HG03108 (cell line): ENCODE data around the gene NDUFV2.
"Not testable (repeated sequence)": the region's sequence is repeated elsewhere in the genome, so short reads cannot be mapped to it uniquely, and the experiment has no call there.

ENCODE experiments used
- ATAC-seq: cut with Tn5 transposase; IDR thresholded peaks from one replicate; pipeline ENCODE4 v1.9.1; 2021; ENCODE audit warnings: moderate library complexity; ENCODE audit not compliant: unreplicated experiment

The NDUFV2 gene

DNA sequence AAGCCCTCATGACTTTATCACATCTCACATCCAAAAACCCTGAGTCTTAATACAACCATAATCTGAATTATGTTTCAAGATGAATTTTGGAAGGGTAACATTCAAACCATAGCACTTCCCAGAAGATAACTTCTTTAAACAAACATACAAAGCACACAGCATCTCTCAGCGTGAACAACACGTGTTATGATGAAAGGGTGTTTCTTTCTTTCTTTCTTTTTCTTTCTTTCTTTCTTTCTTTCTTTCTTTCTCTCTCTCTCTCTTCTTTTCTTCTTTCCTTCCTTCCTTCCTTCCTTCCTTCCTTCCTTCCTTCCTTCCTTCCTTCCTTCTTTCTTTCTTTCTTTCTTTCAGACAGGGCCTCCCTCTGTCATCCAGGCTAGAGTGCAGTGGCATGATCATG, 13.8 kb upstream of the NDUFV2 start:
- not testable (repeated sequence) for ATAC-seq

- ATAC-seq = no peak
Measured at GRCh38 chr18:9090578-9090977, 11.9 kb upstream of the NDUFV2 start.

DNA sequence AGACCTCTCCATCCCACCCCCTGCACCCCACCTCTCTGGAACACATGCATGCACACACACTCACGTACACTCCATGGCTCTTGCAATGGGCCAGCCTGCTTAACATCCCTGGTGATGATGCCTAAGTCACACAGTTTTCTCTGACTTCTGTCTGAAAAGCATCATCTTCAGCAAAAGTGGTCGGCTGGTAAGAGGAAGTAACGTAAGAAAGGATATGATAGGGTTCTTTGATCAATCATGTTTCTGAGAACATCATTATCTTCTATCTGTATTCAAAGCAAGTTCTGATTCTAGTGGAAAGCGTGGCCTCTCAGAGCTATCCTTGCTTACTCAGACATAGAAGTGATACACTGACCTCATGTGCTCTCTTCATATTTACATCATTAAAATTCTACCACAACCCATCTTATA, 11.4 kb upstream of the NDUFV2 start:
- ATAC-seq = no peak

DNA sequence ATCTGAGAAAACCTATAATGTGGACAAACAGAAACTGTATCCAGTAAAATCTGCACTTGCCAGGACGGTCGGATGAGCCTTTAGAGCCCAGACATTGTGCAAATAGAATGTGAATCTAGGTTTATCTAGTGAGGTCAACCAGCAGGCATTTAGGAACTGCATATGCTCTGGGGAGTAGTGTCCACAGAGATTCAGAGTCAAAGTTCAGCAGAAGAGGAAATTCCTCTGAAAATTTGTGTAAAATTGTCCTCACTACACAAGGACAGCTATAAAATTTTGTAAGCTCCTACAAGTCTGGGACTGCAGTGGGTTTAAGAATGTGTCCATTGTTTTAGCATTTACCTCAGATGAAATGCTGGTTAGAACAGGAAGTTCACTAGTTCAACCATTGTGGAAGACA, 9.8 kb upstream of the NDUFV2 start:
- no peak for ATAC-seq

- ATAC-seq = not testable (repeated sequence)
Measured at GRCh38 chr18:9093109-9093508, 9.4 kb upstream of the NDUFV2 start.

DNA sequence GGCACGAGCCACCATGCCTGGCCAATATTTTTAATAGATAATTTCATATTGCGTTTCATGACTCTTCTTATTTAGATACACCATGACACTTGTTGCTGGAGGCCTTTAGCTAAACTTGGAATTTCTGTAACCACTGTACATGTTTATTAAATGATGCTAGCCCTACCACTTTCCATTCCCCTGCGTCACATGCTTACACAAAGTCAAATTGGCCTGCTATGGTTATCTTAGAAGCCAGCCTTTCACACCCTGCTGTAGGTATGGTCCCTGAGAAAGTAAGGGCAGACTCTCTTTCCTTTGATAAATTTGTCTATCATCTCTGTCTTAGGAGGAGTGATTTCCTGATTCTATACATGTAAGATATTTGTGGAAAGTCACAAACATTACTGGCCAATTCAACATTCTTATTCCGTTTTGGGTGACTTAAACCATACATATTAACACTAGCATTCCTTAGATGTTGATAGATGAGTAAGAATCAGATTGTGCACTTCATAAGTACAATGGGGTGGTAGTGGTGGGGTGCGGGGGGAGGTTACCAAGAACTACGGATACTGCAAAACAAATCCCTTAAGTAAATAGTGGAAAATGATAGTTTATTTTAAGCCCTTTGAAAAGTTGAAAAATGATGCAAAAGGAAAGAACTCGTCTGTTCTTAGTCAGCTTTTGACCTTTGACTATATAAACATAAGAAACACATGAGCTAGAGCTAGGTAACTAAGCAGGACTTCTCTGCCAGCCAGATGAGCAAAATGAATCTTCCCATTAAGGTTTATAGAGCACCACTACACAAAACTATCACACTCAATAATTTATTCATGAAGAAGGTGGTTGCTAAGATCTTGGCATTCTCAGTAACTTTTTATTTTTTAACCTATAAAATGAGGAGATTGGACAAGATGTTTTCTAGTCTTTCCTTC, 7.9 kb upstream of the NDUFV2 start:
- ATAC-seq = no peak

GRCh38 chr18:9095297-9096006, 7.0 kb upstream of the NDUFV2 start:
- ATAC-seq = peak; percentile 75

DNA sequence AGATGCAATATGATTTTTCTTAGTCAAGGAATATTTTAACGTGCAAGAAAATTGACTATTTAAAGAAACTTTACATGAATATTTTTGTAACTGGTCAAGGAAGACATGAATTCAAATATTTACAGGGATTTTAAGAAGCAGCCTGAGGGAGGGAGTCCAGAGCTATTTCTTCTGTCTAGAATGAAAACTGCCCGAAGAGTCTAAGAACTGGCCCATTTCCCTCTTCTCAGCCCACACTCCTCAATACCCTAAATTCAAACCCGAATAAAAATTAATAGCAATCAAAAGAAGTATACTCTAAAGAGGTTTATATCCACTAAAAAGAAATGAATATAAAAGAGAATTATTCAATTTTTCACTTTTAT, 6.5 kb upstream of the NDUFV2 start:
- ATAC-seq = no peak

- no peak for ATAC-seq
Measured at GRCh38 chr18:9096685-9097084, 5.8 kb upstream of the NDUFV2 start.

GRCh38 chr18:9097349-9097748, 5.2 kb upstream of the NDUFV2 start:
- ATAC-seq = no peak

DNA sequence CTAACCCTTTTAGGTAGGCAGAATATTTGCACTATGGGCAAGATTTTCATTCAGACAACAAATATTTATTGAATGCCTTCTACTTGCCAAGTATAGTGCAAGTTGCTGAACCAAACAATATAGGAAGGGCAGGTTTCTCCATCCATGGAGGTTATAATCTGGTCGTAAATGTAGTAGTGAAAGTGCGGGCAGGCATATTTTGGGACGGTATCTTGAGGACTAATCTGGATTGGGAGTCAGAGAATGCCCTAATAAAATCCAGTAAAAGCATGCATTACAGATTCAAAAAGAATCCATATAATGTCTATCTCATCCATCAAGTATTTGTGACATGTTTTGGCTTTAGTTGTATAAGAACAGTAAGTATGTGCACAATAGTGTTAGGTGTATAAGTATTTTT, 1.7 kb upstream of the NDUFV2 start:
- ATAC-seq = no peak

- ATAC-seq = peak; percentile 2
Measured at GRCh38 chr18:9101730-9102507, 580 bp upstream of the NDUFV2 start.

DNA sequence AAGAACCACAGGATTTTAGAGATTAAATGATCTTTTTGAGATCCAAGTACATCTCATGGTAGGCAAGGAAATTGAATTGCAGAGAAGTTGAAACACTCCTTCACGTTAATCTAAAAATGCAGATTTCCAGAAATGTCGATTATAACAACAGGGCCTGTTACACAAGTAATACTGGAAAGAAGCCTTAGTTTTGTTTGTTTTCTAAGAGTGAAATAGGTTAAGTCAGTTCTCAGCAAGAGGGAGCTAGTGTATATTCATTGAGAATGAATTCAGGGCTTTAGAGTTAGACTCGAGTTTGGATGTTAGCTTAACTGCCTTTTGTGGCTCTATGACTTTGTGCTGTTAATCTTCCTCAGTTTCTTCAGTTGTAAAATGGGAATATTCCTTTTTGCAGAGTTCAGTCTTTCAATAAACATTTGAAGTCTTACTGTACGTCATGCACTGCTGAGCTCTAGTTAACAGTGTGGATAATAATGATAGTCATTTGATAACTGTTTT, 926 bp downstream of the NDUFV2 start:
- ATAC-seq = no peak

- ATAC-seq = no peak
Measured at GRCh38 chr18:9104244-9104901, 1.9 kb downstream of the NDUFV2 start.

- ATAC-seq = no peak
Measured at GRCh38 chr18:9105420-9105819, 2.9 kb downstream of the NDUFV2 start.

GRCh38 chr18:9106094-9106493, 3.6 kb downstream of the NDUFV2 start:
- no peak for ATAC-seq

GRCh38 chr18:9106800-9107584, 4.5 kb downstream of the NDUFV2 start:
- no peak for ATAC-seq

DNA sequence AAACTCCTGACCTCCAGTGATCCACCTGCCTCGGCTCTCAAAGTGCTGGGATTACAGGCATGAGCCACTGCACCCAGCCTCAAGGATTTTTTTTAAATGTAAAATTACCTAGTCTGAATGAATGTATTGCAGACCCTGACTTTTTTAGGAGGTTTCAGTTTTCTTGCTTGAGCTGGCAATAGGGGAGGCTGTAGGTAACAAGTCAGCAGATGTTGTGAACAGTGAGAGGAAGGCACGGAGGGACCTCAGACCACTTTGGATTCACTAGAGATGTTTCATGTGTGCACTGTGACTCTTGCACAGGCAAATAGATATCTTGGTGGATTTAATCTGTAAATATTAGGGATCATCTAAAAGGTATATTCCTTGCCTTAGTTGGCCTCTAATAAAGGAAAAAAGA, 6.4 kb downstream of the NDUFV2 start:
- ATAC-seq = no peak

DNA sequence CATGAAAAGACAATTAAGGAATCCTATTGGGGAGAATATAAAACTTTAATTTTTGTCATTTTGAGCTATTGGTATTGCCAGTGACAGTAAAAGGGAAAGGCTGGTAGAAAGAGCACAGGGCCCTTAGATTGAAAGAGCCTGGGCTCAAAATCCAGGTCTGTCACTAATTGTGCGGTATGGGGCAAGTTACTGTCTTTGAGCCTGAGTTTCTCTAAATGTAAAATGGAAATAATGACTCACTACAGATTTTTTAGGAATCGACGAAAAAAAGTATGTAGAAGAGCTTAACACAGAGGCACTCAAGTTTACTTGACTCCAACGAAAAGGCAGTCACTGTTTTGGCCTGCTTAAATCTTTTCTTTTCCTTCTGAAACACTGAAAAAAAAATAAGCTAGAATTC, 7.0 kb downstream of the NDUFV2 start:
- no peak for ATAC-seq
